GM06990 (cell line): Measurements from ENCODE around the gene TLCD3A.

ENCODE experiments used
- DNase-seq: peaks from one replicate; pipeline ENCODE4 v3.0.0-alpha.2; 2011; ENCODE audit not compliant: insufficient read length; ENCODE audit errors: extremely low read depth
- H3K27me3 ChIP-seq: replicated peaks from 2 replicates; pipeline ENCODE4 v1.6.0; 2011; ENCODE audit warnings: low read length; ENCODE audit not compliant: control insufficient read depth, insufficient read depth
- H3K36me3 ChIP-seq: 2 replicates; pipeline ENCODE4 v1.5.1; 2011; ENCODE audit warnings: low read length; ENCODE audit not compliant: control insufficient read depth, insufficient read depth
- H3K4me3 ChIP-seq: replicated peaks from 2 replicates; pipeline ENCODE4 v1.5.1; 2011; ENCODE audit warnings: low read depth, mild to moderate bottlenecking, control low read depth, low read length
- TF ChIP-seq, protein P1 (sequence below): IDR thresholded peaks from 2 replicates; pipeline ENCODE4 v1.5.1; 2011; ENCODE audit warnings: low read length, control low read depth, mild to moderate bottlenecking, inconsistent platforms; ENCODE audit not compliant: insufficient read depth, poor library complexity, severe bottlenecking

TLCD3A gene

DNA sequence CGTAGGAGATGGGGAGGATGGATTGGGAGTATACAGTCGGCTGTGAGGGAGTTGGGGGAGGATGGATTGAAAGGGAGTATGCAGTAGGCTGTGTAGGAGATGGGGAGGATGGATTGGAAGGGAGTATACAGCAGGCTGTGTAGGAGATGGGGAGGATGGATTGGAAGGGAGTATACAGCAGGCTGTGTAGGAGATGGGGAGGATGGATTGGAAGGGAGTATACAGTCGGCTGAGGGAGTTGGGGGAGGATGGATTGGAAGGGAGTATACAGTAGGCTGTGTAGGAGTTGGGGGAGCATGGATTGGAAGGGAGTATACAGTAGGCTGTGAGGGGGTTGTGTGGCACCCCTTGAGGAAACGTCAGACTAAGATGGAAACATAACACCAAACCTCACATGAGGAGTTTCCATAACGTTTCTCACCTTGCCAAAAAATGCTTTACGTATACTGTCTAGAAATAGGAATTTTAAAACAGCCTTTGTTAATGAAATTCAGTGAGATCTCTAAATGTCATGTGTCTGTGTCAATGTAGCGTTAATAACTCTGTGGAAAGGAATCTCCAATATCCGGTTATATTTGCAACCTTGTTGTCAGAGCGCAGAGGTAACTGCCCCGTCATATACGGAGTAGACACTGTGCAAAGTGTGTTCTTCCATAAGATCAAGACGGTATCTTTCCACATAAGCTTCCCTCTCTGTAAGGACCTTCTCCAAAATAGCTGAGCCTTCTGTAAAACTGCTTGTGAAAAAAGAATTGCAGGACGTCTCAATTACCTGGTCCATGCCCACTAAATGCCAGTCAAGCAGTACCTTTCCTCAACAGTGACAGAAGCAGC, 11.5 kb upstream of the TLCD3A start:
- H3K4me3 ChIP-seq, result no peak overlapping the region
- no peak for DNase-seq
- H3K36me3 ChIP-seq, result no peaks in the 10 kb centered on the region
- TF ChIP-seq, protein P1, sequence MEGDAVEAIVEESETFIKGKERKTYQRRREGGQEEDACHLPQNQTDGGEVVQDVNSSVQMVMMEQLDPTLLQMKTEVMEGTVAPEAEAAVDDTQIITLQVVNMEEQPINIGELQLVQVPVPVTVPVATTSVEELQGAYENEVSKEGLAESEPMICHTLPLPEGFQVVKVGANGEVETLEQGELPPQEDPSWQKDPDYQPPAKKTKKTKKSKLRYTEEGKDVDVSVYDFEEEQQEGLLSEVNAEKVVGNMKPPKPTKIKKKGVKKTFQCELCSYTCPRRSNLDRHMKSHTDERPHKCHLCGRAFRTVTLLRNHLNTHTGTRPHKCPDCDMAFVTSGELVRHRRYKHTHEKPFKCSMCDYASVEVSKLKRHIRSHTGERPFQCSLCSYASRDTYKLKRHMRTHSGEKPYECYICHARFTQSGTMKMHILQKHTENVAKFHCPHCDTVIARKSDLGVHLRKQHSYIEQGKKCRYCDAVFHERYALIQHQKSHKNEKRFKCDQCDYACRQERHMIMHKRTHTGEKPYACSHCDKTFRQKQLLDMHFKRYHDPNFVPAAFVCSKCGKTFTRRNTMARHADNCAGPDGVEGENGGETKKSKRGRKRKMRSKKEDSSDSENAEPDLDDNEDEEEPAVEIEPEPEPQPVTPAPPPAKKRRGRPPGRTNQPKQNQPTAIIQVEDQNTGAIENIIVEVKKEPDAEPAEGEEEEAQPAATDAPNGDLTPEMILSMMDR, result no peak
- no peaks in the 10 kb centered on the region for H3K27me3 ChIP-seq

DNA sequence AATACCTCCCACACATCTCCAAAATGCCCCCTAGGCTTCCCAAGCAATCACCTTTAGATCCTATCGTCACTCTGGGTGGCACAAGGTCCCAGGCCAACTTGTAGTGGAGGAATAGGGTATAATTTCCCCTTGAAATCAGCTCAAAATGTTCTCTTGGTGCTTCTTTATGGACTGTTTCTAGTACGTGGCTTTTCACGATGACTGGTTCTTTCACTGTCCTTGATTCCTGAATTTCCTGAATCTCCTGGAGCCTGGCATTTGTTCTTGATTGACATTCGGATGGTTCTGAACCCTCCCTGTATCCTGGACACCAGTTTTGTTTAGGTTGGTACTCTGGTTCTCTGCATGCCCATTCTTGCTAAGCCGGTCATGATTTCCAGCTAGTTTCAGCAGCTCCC, 10.9 kb upstream of the TLCD3A start:
- no peak for DNase-seq
- H3K27me3 ChIP-seq, result no peaks in the 10 kb centered on the region
- TF ChIP-seq, protein P1, result no peak
- H3K36me3 ChIP-seq, result no peaks in the 10 kb centered on the region
- H3K4me3 ChIP-seq, result no peak overlapping the region

DNA sequence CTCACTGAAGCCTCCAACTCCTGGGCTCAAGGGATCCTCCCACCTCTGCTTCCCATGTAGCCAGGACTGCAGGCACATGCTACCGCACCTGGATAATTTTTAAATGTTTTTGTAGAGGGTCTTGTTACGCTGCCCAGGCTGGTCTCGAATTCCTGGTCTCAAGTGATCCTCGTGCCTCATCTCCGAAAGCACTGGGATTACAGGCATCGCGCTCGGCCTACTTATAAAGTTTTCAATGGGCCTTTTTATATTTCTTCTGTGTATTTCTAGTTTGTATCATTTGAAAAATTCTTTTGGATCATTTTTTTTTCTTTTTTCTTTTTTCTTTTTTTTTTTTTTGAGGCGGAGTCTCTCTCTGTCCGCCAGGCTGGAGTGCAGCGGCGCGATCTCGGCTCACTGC, 7.3 kb upstream of the TLCD3A start:
- no peak overlapping the region for H3K4me3 ChIP-seq

DNA sequence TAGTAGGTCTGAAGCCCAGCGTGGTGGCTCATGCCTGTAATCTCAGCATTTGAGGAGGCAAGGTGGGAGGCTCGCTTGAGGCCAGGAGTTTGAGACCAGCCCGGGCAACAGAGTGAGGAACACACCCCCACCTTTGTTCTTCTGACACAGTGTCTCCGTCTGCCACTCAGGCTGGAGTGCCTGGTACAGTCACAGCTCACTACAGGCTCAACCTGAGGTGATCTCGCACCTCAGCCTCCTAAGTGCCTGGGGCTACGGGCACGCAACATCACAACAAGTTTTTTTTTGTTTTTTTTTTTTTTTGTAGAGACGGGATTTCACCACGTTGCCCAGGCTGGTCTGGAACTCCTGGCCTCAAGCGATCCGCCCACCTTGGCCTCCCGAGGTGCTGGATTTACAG, 6.7 kb upstream of the TLCD3A start:
- H3K36me3 ChIP-seq, result no peaks in the 10 kb centered on the region
- DNase-seq, result no peak
- TF ChIP-seq, protein P1, result no peak
- no peak overlapping the region for H3K4me3 ChIP-seq
- no peaks in the 10 kb centered on the region for H3K27me3 ChIP-seq

More for the DNA sequence above, 7.3 kb upstream of the TLCD3A start:
- Histone ChIP-seq H3K36me3 (no peaks in the 10 kb centered on the region), H3K27me3 (no peaks in the 10 kb centered on the region)
- no peak for DNase-seq
- TF ChIP-seq, protein P1, result no peak

DNA sequence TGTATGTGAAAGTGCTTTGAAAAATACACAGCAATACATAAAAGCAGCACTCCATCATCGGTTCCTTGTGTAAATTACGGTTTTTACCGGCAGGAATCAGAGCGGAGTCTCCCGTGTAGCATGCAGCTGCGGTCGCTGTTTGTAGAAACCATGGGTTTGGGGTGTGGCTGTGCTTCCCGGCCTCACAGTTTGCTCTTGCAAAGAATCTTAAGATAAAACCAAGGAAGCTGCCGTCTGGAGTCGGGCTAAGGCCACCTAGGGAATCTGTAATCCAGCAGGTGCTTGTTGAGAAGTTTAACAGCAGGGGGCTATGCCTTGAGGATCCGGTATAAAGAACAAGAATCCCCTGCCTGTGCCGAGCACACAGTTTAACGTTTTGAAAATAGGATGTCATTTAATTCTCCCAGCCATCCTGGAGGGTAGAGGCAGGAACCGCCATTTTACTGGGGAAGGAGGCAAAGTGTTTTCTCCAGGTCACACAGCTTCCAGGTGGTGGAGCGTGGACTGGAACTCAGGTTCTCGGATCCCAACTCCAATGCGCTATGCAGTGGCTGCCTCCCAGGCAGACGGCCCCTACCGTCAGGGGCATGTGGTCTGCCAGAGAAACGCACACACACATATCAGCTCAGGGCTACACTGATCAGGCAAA, 6.0 kb upstream of the TLCD3A start:
- Histone ChIP-seq H3K36me3 (no peaks in the 10 kb centered on the region), H3K4me3 (no peak overlapping the region), H3K27me3 (no peaks in the 10 kb centered on the region)
- DNase-seq, result no peak
- TF ChIP-seq, protein P1, result no peak
